Measurements from ENCODE around the gene C7orf57.
"Not testable (repeated sequence)": the region's sequence is repeated elsewhere in the genome, so short reads cannot be mapped to it uniquely, and the experiment has no call there.

Gene C7orf57

DNA sequence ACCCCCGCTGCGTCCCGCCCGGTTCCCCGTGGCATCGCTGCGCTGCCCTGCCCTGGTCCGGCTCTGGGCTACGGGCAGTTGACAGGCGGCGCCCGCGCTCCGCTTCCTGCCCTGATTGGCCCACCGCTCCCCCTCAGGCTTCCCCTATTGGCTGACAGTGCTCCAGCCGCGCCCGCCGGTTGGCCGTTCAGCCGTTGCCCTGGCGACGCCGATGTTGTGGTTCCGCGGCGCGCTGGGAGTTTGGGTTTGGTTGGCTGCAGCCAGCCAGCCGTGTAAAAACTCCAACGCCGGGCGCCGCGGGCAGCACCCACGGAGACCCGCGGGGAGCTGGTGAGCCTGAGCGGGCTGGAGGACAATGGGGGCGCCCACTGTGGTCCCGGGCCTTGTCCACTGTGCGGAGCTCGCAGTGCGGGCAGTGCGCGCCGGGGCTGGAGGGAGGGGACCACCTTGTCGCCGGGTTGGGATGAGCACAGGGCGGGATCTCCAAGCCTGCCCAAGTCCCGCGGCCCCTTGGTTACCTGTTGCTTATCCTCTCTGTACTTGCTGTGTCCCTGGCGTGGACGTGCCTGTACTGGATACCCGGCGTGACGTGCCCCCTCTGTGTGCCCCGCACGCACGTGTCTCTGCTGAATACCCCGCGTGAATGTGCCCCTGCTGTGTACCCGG, at the start of gene C7orf57:
C7orf57 (plus strand) TSS at position 243 of the 666 bp plus-strand sequence. CDS start 766 bp downstream, outside the sequence.
- peak; percentile 87 to 91 for DNase-seq

DNA sequence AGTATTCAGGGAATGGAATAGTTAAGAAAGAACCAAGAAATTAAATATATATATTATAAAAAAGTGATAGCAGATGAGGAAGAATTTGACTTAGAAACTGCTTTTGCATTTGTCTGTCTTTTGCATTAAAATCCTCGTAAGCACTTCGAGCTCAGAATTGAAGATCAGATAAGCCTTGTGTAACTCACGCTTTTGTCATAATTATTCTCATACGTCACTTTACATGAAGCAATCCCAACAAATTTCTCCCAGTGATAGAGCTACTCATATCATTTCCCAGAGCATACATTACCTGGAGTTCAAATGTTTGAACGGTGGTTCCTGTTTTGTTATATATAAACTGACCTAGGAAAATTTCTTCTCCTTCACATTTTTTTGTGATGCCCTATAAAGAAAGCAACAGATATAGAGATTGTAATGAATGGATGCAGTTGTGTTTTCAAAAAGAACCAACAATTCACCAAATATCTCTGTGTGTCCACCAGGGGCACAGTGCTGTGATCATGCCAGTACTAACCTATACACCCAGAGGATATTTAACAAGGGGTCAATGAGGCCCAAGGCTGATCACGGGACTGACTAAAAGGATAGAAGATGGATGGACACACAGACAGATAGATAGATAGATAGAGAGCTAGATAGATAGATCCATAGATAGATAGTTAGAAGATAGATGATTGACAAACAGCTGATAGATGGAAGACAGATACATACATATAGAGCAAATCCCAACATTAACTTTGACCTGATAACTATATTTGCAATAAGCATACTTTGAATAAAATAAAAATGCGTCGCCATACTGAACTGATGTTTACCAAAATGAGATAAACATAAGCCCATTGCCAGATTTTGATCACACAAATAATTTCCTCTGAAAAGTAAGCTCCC, 46.6 kb upstream of the C7orf57 start:
- no peak for DNase-seq

DNA sequence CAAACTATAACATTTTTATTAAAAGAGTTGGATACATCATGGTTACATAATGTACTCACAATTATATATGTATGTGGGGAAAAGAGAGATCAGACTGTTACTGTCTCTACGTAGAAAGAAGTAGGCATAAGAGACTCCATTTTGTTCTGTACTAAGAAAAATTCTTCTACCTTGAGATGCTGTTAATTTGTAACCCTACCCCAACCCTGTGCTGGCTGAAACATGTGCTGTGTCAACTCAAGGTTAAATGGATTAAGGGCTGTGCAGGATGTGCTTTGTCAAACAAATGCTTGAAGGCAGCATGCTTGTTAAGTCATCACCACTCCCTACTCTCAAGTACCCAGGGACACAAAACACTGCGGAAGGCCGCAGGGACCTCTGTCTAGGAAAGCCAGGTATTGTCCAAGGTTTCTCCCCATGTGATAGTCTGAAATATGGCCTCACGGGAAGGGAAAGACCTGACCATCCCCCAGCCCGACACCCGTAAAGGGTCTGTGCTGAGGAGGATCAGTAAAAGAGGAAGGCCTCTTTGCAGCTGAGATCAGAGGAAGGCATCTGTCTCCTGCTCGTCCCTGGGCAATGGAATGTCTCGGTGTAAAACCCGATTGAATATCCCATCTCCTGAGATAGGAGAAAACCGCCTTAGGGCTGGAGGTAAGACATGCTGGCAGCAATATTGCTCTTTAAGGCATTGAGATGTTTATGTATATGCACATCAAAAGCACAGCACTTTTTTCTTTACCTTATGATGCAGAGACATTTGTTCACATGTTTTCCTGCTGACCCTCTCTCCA, 45.5 kb upstream of the C7orf57 start:
- DNase-seq = not testable (repeated sequence)

DNA sequence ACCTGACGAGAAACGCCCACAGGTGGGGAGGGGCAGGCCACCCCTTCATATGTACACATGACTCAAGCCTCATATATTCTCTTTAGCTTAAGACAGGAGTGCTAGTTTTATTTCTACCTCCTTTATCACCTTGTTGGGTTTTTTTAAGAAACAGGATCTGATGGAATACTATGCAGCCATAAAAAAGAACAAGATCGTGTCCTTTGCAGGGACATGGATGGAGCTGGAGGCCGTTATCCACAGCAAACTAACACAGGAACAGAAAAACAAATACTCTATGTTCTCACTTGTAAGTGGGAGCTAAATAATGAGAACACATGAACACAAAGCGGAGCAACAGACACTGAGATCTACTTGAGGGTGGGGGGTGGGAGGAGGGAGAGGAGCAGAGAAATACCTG, 44.8 kb upstream of the C7orf57 start:
- no peak for DNase-seq

DNA sequence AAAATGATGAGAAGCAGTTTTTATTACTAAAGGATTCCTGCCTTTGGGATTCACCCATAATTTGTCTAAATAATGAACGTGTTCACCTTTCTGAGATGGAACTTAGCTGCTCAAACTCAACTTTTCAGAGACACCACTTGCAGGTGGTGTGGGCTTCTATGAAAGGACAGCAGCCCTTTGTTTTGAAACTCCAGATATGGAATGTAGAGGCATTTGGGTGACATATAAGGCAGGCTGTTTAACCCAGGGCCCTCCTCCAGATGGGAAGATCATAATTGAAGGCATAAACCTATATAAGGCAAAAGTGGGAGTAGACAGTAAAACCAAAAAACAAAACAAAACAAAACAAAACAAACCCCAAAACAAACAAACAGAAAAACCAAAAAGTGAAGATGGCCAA, 44.1 kb upstream of the C7orf57 start:
- DNase-seq = no peak

DNA sequence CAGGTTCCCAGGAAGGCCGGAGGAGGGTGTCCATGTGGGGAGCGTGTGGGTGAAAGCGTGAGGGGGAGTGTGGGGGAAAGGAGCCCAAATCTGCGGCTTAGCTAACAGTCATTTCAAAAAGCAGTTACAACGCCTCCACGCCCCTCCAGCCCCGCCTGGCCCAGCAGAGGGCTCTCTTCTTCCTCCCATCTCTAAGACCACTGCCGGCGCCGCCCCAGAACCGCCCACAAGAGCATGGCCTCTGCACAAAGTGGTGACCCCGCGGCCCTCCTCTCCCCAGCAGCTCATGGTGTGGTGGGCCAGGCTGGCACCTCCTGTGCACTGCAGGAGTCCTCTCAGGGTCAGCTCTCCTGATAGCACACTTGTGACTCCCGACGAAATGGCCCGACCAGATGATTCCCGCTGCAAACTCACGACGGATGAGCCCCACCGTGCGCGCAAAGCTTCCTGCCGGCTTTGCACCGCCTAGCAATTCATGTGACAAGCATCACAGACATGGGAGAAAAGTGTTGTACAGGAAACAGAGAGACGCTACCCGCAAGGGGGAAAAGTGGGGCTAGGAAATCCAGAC, 43.5 kb upstream of the C7orf57 start:
- peak; percentile 88 to 90 for DNase-seq

DNA sequence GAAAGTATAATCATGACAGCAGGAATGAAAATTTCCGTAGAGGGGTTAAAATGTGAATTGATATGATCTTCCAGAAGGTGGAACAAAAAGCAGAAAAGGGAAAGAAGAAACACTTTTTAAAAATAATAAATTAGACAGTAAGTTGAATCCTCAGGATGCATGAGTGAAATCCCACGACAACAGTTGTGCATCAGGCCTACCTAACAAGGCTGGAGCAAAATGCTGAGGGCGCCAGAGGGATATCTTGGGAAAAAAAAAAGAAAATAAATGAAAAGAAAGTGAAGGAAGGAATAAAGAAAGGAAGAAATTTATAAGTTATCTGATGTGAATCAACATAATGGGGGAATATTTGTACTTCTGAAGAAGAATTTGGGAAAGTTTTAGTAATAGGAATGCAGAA, 42.9 kb upstream of the C7orf57 start:
- no peak for DNase-seq

DNA sequence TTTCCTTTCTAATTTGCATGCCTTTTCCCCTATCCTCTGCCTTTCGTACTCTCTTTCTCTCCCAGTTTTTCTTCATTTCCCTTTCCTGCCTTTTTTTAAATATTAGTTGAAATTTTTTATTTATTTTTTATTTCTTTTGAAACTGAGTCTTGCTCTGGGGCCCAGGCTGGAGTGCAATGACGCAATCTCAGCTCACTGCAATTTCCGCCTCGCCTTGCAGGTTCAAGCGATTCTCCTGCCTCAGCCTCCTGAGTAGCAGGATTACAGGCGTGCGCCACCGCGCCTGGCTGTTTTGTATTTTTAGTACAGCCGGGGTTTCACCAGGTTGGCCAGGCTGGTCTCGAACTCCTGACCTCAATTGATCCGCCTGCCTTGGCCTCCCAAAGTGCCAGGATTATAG, 35.9 kb upstream of the C7orf57 start:
- no peak for DNase-seq

DNA sequence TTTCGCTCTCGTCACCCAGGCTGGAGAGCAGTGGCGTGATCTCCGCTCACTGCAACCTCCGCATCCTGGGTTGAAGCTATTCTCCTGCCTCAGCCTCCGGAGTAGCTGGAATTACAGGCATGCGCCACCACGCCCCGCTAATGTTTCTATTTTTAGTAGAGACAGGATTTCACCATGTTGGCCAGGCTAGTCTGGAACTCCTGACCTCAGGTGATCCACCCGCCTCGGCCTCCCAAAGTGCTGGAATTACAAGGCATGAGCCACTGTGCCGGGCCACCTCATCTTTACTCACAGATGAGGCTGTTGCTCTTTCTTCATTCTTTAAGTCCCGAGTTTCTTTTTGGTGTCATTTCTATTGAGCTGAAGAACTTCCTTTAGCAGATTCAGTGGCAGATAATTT, 35.2 kb upstream of the C7orf57 start:
- DNase-seq = not testable (repeated sequence)

DNA sequence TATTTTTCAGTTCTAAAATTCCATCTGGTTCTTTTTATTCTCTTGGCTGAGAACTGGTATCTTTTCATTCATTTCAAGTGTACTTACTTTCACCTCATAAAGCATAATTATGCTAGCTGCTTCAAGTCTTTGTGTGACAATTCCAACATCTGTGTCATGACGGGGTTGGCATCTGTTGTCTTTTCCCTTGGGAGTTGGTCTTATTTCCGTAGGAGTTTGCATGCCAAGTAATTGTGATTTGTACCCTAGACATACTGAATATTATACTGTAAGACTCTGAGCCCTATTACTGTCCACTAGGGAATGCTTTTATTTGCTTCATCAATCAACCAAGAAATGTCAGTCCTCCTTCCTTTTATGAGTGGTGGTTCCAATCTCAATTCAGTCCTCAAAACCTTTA, 31.3 kb upstream of the C7orf57 start:
- no peak for DNase-seq

DNA sequence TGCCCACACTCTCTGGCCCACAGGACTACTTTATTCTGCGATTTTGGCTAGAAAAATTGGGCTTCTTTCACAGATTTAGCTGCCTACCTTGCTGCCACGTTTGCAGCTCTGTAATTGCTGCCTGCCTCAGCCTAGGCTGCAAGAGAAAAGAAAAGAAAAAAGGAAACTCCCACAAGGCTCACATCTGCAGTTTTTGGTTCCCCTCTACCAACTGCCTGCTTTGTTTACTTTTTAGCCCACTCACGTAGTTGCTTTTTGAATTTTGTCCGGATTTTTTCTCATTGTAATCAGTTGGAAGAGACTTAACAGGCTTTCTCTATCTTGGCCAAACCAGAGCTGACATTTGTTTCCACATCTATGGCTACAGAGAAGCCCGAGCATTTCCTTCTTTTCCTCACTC, 30.7 kb upstream of the C7orf57 start:
- DNase-seq = no peak

DNA sequence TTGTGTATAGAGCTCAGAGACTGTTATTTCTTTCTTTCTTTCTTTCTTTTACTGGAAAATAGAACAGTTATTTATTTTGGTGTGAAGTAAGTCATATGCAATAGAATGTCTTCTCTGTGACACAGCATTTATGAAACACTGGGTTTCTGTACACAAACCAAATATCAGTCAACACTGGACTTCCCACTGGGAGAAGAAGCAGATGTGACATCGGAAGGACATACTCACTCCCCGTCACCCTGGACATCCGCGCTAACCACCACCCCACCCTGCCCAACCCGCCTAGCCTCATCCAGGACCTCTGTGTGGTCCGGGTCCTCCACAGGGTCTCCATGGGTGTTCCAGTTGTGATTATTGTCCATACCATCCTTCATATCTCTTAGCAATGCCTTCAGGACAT, 28.5 kb upstream of the C7orf57 start:
- DNase-seq = no peak

DNA sequence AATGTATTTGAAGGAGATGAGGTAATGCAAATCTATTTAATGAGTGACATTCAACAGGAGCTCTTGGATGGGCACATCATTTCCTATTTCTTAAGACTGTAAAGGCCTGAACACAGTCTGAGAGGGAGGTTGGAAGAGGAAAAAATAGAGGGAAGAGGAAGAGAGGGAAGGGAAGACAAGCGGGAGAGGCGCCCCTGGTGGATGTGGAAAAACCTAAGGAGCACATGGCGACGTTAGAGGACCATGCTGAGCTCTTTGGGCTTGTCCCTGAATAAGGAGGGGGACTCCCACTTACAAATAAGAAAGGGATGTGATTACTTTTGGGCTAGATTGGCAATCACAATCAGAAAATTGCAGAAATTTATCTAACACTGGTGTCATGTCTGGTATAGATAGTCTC, 26.1 kb upstream of the C7orf57 start:
- DNase-seq = no peak

DNA sequence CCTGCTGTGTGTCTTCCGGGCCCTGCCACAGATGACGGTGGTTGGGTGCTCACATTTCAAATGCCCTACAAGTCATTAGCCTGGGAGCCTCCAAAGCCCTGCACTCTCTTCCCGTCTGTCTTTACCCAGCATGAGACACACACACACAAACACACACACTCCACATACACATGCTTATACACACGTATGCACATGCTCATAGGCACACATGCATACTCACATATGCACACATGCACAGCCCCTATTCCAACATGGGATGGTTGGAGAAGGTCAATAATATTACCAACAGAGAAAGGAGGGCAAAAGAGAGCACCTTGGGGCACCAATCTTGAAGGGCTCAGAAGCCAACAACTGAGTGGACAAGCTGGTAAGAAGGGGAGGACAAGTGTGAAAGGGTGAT, 25.4 kb upstream of the C7orf57 start:
- DNase-seq = no peak

DNA sequence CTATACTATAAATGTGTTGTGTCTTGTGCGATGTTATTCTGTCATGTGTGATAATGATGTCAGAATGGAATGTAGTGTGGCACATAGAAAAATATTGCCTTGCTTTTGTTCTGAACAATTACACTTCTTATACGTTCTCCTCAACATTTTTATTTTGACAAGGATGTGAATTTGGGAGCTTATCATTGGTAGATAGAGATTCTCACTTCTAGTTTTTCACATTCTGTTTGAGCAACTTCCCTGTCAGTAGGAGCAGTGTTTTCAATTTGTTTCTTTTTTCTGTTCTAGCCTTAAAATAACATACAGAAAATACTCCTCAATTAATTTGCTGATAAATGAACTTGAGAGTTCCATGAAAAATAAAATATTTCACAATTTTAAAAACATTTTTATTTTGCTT, 24.0 kb upstream of the C7orf57 start:
- no peak for DNase-seq

DNA sequence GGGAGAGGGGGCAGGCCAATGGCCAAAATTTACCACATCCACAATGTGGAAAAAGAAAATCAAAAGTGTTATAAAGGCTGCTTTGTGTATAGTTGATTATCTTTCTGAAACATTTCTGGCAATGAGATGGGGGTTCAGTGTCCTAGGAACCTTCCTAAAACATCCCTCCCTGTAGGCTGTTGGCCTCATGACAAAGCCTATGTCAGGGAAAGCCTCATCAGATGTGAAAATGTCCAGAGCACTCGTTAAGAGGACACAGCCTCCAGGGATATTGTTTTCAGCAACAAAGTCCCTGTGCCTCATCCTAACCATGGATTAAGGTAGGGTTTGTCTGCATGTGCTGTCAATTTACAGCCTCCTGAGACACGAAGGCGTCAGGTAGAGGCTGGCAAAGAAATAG, 23.4 kb upstream of the C7orf57 start:
- DNase-seq = no peak

DNA sequence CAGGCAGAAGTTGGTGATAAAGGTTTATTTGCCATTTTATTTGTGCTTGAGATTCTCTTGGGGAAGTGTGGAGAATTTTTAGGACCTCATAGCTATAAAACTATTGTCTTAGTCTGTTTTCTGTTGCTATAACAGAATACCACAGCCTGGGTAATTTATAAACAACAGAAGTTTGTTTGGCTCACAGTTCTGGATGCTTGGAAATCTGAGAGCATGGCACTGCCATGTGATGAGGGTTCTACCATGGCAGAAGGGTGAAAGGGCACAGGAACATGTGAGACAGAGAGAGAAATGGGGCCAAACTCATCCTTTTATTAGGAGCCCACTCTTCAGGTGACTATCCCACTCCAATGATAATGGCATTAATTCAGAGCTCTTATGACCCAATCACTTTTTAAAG, 18.7 kb upstream of the C7orf57 start:
- DNase-seq = no peak

DNA sequence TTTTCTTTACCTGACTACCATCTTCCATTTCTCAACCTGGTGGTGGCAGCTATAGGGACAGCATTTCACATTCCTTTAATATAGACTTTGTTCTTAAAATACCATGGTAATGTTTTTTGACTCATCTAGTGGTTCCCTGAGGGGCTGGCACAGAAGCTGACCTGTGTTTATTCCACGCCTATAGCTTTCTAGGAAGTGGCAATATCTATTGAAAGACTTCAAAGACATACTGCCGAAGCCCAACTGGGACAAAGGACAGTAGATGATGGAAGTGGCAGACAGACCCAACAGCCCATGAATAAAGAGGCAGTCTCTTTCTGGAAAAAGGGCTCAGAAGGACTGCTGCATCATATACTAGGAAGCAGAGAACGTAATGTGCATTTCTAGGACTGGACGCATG, 17.7 kb upstream of the C7orf57 start:
- DNase-seq = no peak

DNA sequence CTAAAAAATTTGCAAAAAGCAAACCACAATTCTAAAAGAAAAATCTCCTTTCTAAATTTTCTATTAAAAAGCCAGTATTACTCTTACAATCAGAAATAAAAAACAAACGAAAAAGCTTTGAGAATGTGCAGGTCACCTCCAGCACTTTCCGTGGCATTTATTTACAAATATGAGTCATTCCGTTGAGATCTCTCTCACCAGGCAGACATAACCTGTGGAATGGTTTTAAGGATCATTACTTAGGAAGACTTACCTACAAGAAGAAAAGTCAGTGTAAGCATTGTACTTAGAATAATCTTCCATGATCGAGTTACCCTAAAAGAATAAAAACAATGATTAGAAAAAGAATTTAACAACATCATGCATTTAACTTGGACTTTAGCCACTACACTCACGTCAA, 9.7 kb upstream of the C7orf57 start:
- DNase-seq = no peak

DNA sequence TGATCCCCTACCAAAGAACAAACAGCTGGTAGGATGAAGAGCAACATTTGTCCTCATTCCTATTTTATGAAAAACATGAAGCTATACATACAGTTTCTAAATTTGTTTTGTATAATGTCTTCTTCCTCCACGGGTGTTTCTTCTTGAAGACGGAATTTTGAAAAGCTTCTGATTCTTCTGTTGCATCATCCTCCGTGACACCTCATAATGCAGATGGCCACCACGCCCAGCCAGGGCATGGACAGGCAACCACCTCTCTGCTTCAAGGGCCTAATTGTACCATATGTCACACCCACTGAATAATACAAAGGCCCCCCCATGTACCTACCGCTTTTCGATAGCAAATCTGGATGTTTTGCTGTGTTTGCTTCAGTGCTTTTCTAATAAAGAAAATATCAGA, 6.4 kb upstream of the C7orf57 start, which contains the start of gene SUN3:
SUN3 (minus strand) TSS at position 170 of the 400 bp plus-strand sequence; CDS start at position 1, 169 bp downstream.
- no peak for DNase-seq

DNA sequence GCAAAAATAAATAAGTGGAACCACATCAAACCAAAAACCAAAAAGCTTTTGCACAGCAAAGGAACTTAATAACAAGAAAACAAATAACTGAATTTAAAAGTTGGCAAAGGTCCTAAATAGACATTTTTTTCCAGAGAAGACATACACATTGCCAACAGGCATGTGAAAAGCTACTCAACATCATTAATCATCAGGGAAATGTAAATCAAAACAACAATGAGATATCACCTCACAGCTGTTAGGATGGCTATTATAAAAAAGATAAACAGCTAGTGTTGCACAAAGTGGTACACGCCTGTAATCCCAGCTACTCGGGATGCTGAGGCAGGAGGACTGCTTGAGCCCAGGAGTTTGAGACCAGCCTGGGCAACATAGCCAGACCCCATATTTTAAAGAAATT, 4.2 kb upstream of the C7orf57 start:
- DNase-seq = no peak

DNA sequence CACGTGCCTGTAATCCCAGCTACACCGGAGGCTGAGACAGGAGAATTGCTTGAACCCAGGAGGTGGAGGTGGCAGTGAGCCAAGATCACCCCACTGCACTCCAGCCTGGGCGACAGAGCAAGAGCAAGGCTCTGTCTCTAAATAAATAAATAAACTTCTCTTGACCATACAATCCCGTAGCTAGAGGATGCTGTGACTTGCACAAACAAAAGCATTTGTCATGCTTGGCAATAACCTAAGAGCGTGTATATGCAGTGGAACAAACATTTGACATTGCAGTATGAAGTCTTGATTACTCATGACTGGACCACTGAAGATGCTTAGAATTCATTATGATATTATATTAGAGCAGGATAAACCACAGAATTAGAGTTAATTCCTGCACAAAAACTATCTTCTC, 1.4 kb upstream of the C7orf57 start:
- DNase-seq = no peak

DNA sequence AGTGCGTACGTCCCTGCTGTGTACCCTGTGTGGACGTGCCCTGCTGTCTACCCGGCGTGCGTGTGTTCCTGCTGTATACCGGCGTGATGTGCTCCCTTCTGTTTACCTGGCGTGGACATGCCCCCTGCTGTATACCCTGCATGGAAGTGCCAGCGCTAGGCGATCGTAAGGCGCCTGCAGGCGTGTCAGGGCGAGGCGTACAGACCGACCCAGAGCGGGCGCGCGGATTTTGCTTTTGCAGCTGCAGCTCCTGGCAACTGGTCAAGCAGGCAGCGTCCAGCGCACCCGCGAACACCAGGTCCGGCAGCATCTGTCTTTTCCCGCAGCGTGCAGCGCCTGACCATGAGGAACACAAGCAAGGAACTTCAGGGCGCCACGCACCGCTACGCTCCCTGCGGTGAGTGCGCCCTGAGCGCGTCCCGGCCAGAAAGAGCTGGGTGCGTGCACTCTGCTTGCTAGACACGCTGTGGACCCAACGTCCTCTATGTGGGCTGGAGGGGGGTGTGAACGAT, 680 bp downstream of the C7orf57 start:
- no peak for DNase-seq

Measured in activated T-cell treated with anti-CD3 and anti-CD28 coated beads, Interleukin-2, amount 50 U/mL, for 48 hours (primary cell).